Immature natural killer cell (primary cell): ENCODE data around the gene DPP10. TPM values are rescaled to one million over a fixed set of nuclear protein-coding genes. Genes with fewer than 3 reads are reported as not detected.

Experiments
- DNase-seq, 3 donors: peaks; one replicate each; pipeline ENCODE4 v3.0.0; 2022; ENCODE audit warnings: mixed read lengths in 1 of 3
- H3K27ac Mint-ChIP-seq, 6 donors: one replicate each; pipeline ENCODE4 v1.8.0; 2020; ENCODE audit warnings: mixed read lengths in 6 of 6, mild to moderate bottlenecking in 5 of 6, inconsistent platforms in 4 of 6, moderate library complexity in 3 of 6
- H3K27me3 Mint-ChIP-seq, 3 donors: one replicate each; pipeline ENCODE4 v1.8.0; 2020 to 2021; ENCODE audit warnings: low read depth in 3 of 3, mild to moderate bottlenecking in 3 of 3, mixed read lengths in 3 of 3, moderate library complexity in 3 of 3, inconsistent platforms in 1 of 3
- H3K36me3 Mint-ChIP-seq, 3 donors: one replicate each; pipeline ENCODE4 v1.8.0; 2020; ENCODE audit warnings: mixed read lengths in 3 of 3, inconsistent platforms in 2 of 3, mild to moderate bottlenecking in 2 of 3
- H3K4me1 Mint-ChIP-seq, 2 donors: one replicate each; pipeline ENCODE4 v1.8.0; 2020; ENCODE audit warnings: inconsistent platforms in 2 of 2, mild to moderate bottlenecking in 2 of 2, mixed read lengths in 2 of 2, moderate library complexity in 1 of 2
- H3K4me3 Mint-ChIP-seq, 5 donors: one replicate each; pipeline ENCODE4 v1.8.0; 2020; ENCODE audit warnings: mild to moderate bottlenecking in 5 of 5, mixed read lengths in 5 of 5, inconsistent platforms in 3 of 5, moderate library complexity in 3 of 5
- H3K9me3 Mint-ChIP-seq, 6 donors: one replicate each; pipeline ENCODE4 v1.8.0; 2020; ENCODE audit warnings: mild to moderate bottlenecking in 6 of 6, mixed read lengths in 6 of 6, inconsistent platforms in 4 of 6, moderate library complexity in 3 of 6
- polyA plus RNA-seq, 3 donors: library from polyadenylated mRNA; unstranded; fragments of 300-500 nt; fragmentation: Illumina TruSeq; gene quantifications; one replicate each; pipeline ENCODE4 v1.2.3, GENCODE V29; 2021

DPP10 gene
- polyA plus RNA-seq, 3 donors from 2014 or later, result not detected

- peaks cover 0 to 2% (median 0%) of the 10 kb centered on the region in 3 donors for H3K27me3 Mint-ChIP-seq
- H3K4me3 Mint-ChIP-seq, result no peak overlapping the region
- no peak overlapping the region for H3K27ac Mint-ChIP-seq
- peaks cover 2 to 54% (median 12%) of the 10 kb centered on the region in 6 donors for H3K9me3 Mint-ChIP-seq
- no peaks in the 10 kb centered on the region for H3K36me3 Mint-ChIP-seq
- DNase-seq, result no peak
- H3K4me1 Mint-ChIP-seq, result no peaks in the 10 kb centered on the region
These were observed 758.9 kb downstream of the DPP10 start for GRCh38 chr2:115201386-115201785.

GRCh38 chr2:115208493-115209164 is 766.2 kb downstream of the DPP10 start:
- Mint-ChIP-seq H3K36me3 (no peaks in the 10 kb centered on the region), H3K9me3 (peaks cover 6 to 50% (median 13%) of the 10 kb centered on the region in 6 donors), H3K4me3 (no peak overlapping the region), H3K27ac (no peak overlapping the region), H3K4me1 (no peaks in the 10 kb centered on the region), H3K27me3 (peaks cover 0 to 1% (median 0%) of the 10 kb centered on the region in 3 donors)
- no peak for DNase-seq

- Mint-ChIP-seq H3K4me3 (no peak overlapping the region), H3K27ac (no peak overlapping the region), H3K36me3 (no peaks in the 10 kb centered on the region), H3K27me3 (peaks cover 0 to 1% (median 0%) of the 10 kb centered on the region in 3 donors), H3K4me1 (no peaks in the 10 kb centered on the region), H3K9me3 (peaks cover 5 to 35% (median 11%) of the 10 kb centered on the region in 6 donors)
- DNase-seq, result no peak
These were observed 771.6 kb downstream of the DPP10 start for GRCh38 chr2:115214050-115214449.

- Mint-ChIP-seq H3K4me3 (no peak overlapping the region), H3K36me3 (peaks cover 0 to 3% (median 0%) of the 10 kb centered on the region in 3 donors), H3K9me3 (peaks cover 4 to 43% (median 12%) of the 10 kb centered on the region in 6 donors), H3K4me1 (no peaks in the 10 kb centered on the region), H3K27me3 (peaks cover 0 to 4% (median 0%) of the 10 kb centered on the region in 3 donors), H3K27ac (no peak overlapping the region)
- DNase-seq, result no peak
These were observed 776.9 kb downstream of the DPP10 start for GRCh38 chr2:115219296-115219695.

GRCh38 chr2:115234186-115234585 is 791.7 kb downstream of the DPP10 start:
- Mint-ChIP-seq H3K9me3 (peaks cover 4 to 27% (median 9%) of the 10 kb centered on the region in 6 donors), H3K36me3 (no peaks in the 10 kb centered on the region), H3K27ac (no peak overlapping the region), H3K4me3 (no peak overlapping the region), H3K27me3 (peaks cover 0 to 2% (median 0%) of the 10 kb centered on the region in 3 donors), H3K4me1 (no peaks in the 10 kb centered on the region)
- DNase-seq, result no peak

- H3K27ac Mint-ChIP-seq, result no peak overlapping the region
- H3K4me3 Mint-ChIP-seq, result no peak overlapping the region
- no peak for DNase-seq
- no peaks in the 10 kb centered on the region for H3K36me3 Mint-ChIP-seq
- H3K4me1 Mint-ChIP-seq, result no peaks in the 10 kb centered on the region
- peaks cover 0 to 2% (median 1%) of the 10 kb centered on the region in 3 donors for H3K27me3 Mint-ChIP-seq
- peaks cover 3 to 24% (median 10%) of the 10 kb centered on the region in 6 donors for H3K9me3 Mint-ChIP-seq
These were observed 792.3 kb downstream of the DPP10 start for GRCh38 chr2:115234737-115235136.

- Mint-ChIP-seq H3K27me3 (peaks cover 0 to 1% (median 0%) of the 10 kb centered on the region in 3 donors), H3K4me3 (no peak overlapping the region), H3K27ac (no peak overlapping the region), H3K36me3 (peaks cover 0 to 5% (median 0%) of the 10 kb centered on the region in 3 donors), H3K4me1 (no peaks in the 10 kb centered on the region), H3K9me3 (peaks cover 7 to 45% (median 19%) of the 10 kb centered on the region in 6 donors)
- no peak for DNase-seq
These were observed 805.6 kb downstream of the DPP10 start for GRCh38 chr2:115248066-115248465.

- H3K36me3 Mint-ChIP-seq, result no peaks in the 10 kb centered on the region
- H3K4me1 Mint-ChIP-seq, result no peaks in the 10 kb centered on the region
These were observed 834.9 kb downstream of the DPP10 start for GRCh38 chr2:115277366-115277765.

GRCh38 chr2:115285416-115285815 is 843.0 kb downstream of the DPP10 start:
- no peaks in the 10 kb centered on the region for H3K4me1 Mint-ChIP-seq
- no peaks in the 10 kb centered on the region for H3K36me3 Mint-ChIP-seq
- DNase-seq, result no peak
- H3K4me3 Mint-ChIP-seq, result no peak overlapping the region
- H3K27me3 Mint-ChIP-seq, result no peaks in the 10 kb centered on the region
- no peak overlapping the region for H3K27ac Mint-ChIP-seq
- H3K9me3 Mint-ChIP-seq, result peaks cover 9 to 43% (median 15%) of the 10 kb centered on the region in 6 donors

More at GRCh38 chr2:115277366-115277765, 834.9 kb downstream of the DPP10 start:
- Mint-ChIP-seq H3K27ac (no peak overlapping the region), H3K27me3 (no peaks in the 10 kb centered on the region), H3K9me3 (peaks cover 2 to 36% (median 13%) of the 10 kb centered on the region in 6 donors), H3K4me3 (no peak overlapping the region)
- no peak for DNase-seq

GRCh38 chr2:115290478-115290877 is 848.0 kb downstream of the DPP10 start:
- no peak overlapping the region for H3K4me3 Mint-ChIP-seq
- H3K4me1 Mint-ChIP-seq, result no peaks in the 10 kb centered on the region
- DNase-seq, result no peak
- H3K27me3 Mint-ChIP-seq, result peaks cover 0 to 1% (median 0%) of the 10 kb centered on the region in 3 donors
- H3K27ac Mint-ChIP-seq, result no peak overlapping the region
- no peaks in the 10 kb centered on the region for H3K36me3 Mint-ChIP-seq
- H3K9me3 Mint-ChIP-seq, result peaks cover 18 to 38% (median 21%) of the 10 kb centered on the region in 6 donors

- Mint-ChIP-seq H3K9me3 (peaks cover 16 to 46% (median 21%) of the 10 kb centered on the region in 6 donors), H3K4me1 (no peaks in the 10 kb centered on the region), H3K27ac (no peak overlapping the region), H3K4me3 (no peak overlapping the region), H3K36me3 (no peaks in the 10 kb centered on the region), H3K27me3 (peaks cover 0 to 1% (median 0%) of the 10 kb centered on the region in 3 donors)
- DNase-seq, result no peak
These were observed 850.3 kb downstream of the DPP10 start for GRCh38 chr2:115292742-115293141.

- H3K27me3 Mint-ChIP-seq, result peaks cover 0 to 1% (median 0%) of the 10 kb centered on the region in 3 donors
- H3K4me3 Mint-ChIP-seq, result no peak overlapping the region
- no peak for DNase-seq
- H3K9me3 Mint-ChIP-seq, result peaks cover 10 to 32% (median 23%) of the 10 kb centered on the region in 6 donors
- H3K4me1 Mint-ChIP-seq, result no peaks in the 10 kb centered on the region
- H3K27ac Mint-ChIP-seq, result no peak overlapping the region
- H3K36me3 Mint-ChIP-seq, result no peaks in the 10 kb centered on the region
These were observed 852.6 kb downstream of the DPP10 start for GRCh38 chr2:115294999-115295398.

GRCh38 chr2:115297056-115297455 is 854.6 kb downstream of the DPP10 start:
- Mint-ChIP-seq H3K27ac (no peak overlapping the region), H3K36me3 (no peaks in the 10 kb centered on the region), H3K27me3 (no peaks in the 10 kb centered on the region), H3K4me3 (no peak overlapping the region), H3K9me3 (peaks cover 8 to 50% (median 32%) of the 10 kb centered on the region in 6 donors), H3K4me1 (no peaks in the 10 kb centered on the region)
- no peak for DNase-seq

- no peak overlapping the region for H3K4me3 Mint-ChIP-seq
- no peaks in the 10 kb centered on the region for H3K36me3 Mint-ChIP-seq
- H3K9me3 Mint-ChIP-seq, result peaks cover 2 to 49% (median 30%) of the 10 kb centered on the region in 6 donors
- no peak overlapping the region for H3K27ac Mint-ChIP-seq
- H3K4me1 Mint-ChIP-seq, result no peaks in the 10 kb centered on the region
- no peaks in the 10 kb centered on the region for H3K27me3 Mint-ChIP-seq
- no peak for DNase-seq
These were observed 856.8 kb downstream of the DPP10 start for GRCh38 chr2:115299199-115299598.
